ENCODE data around the gene TPRG1. TPM values are rescaled to one million over a fixed set of nuclear protein-coding genes. Genes with fewer than 3 reads are reported as not detected.

The TPRG1 gene
- total and polyA plus RNA-seq, 9 of the 15 experiments (the other 6 are each of a cell fraction or from before 2014, with no cell fraction given): 0.01 TPM; not detected in 8

GRCh38 chr3:189214651-189215050, 42.9 kb downstream of the TPRG1 start:
- in situ Hi-C loops (cut with MboI) (no loop called here), intact Hi-C loops (cut with micrococcal nuclease) (no loop called here)
- Histone ChIP-seq H3K9me1 (ENCODE audit: control insufficient read depth, insufficient read depth, low read length) (no peaks in the 10 kb centered on the region), H3K9ac (ENCODE audit: insufficient read depth in 1 of 2, low read depth in 2 of 2, low read length in 2 of 2) (no peak overlapping the region), H3K79me2 (ENCODE audit: control insufficient read depth, insufficient read depth, low read length) (no peaks in the 10 kb centered on the region), H3K4me3 (no peak overlapping the region), H3K27ac (ENCODE audit: extremely low read depth, low read depth, low read length) (no peak overlapping the region), H4K20me1 (replicated peaks; ENCODE audit: control insufficient read depth, insufficient read depth, low read length) (no peaks in the 10 kb centered on the region), H3K36me3 (ENCODE audit: control insufficient read depth, insufficient read depth, low read length) (no peaks in the 10 kb centered on the region), H3K4me2 (ENCODE audit: insufficient read depth, low read length) (no peak overlapping the region), H3K27me3 (ENCODE audit: control insufficient read depth in 2 of 2, insufficient read depth in 2 of 2, low read length in 2 of 2) (no peaks in the 10 kb centered on the region), H3K9me3 (replicated peaks; ENCODE audit: control insufficient read depth, insufficient read depth, low read depth, low read length) (no peaks in the 10 kb centered on the region; the same call in 1 of the 2 replicates), H3K4me1 (replicated peaks in 1 of 2; ENCODE audit: control insufficient read depth in 2 of 2, insufficient read depth in 2 of 2, low read length in 2 of 2) (no peaks in the 10 kb centered on the region), H2AFZ (ENCODE audit: low read depth, low read length) (no peak overlapping the region)
- ATAC-seq (no peak), DNase-seq (ENCODE audit: extremely low read depth in 1 of 4, low spot score in 3 of 4) (no peak), FAIRE-seq (no peak)
- CTCF ChIA-PET (ENCODE audit: low intra/inter-chr PET ratio): no interaction called here
- no peak for TF ChIP-seq ZKSCAN3 (CRISPR knock-in tag; IDR thresholded peaks at IDR 0.05)
- TF ChIP-seq ZNF316 (IDR thresholded peaks at IDR 0.05): peak; percentile 18; the same call in 1 of the 2 replicates
- 0% methylated on average over 1 of the region's 1 CpG for WGBS (ENCODE audit: insufficient coverage, low coverage, missing lambda C conversion rate)
- POLR2A ChIA-PET: no interaction called here
- no TSS peak for BruUV-seq (replicated peaks)

GRCh38 chr3:189222927-189223636, 51.3 kb downstream of the TPRG1 start:
- H4K20me1 ChIP-seq (replicated peaks; ENCODE audit: control insufficient read depth, insufficient read depth, low read length): no peaks in the 10 kb centered on the region
- H3K9me1 ChIP-seq (ENCODE audit: control insufficient read depth, insufficient read depth, low read length): no peaks in the 10 kb centered on the region
- H3K79me2 ChIP-seq (ENCODE audit: control insufficient read depth, insufficient read depth, low read length): no peaks in the 10 kb centered on the region
- no peaks in the 10 kb centered on the region for H3K9me3 ChIP-seq (replicated peaks; ENCODE audit: control insufficient read depth, insufficient read depth, low read depth, low read length)
- no TSS peak for BruUV-seq (replicated peaks)
- 0% methylated on average over 3 of the region's 3 CpGs for WGBS (ENCODE audit: insufficient coverage, low coverage, missing lambda C conversion rate)
- no peak overlapping the region for H3K9ac ChIP-seq (ENCODE audit: insufficient read depth in 1 of 2, low read depth in 2 of 2, low read length in 2 of 2)
- H2AFZ ChIP-seq (ENCODE audit: low read depth, low read length): no peak overlapping the region
- intact Hi-C loops (cut with micrococcal nuclease): no loop called here
- in situ Hi-C loops (cut with MboI): no loop called here
- ChIA-PET CTCF (ENCODE audit: low intra/inter-chr PET ratio) (no interaction called here), POLR2A (no interaction called here)
- H3K36me3 ChIP-seq (ENCODE audit: control insufficient read depth, insufficient read depth, low read length): no peaks in the 10 kb centered on the region
- no peak overlapping the region for H3K4me2 ChIP-seq (ENCODE audit: insufficient read depth, low read length)
- no peaks in the 10 kb centered on the region for H3K27me3 ChIP-seq (ENCODE audit: control insufficient read depth in 2 of 2, insufficient read depth in 2 of 2, low read length in 2 of 2)
- FAIRE-seq: no peak
- no peak overlapping the region for H3K27ac ChIP-seq (ENCODE audit: extremely low read depth, low read depth, low read length)
- no peak for ATAC-seq
- no peak overlapping the region for H3K4me3 ChIP-seq
- no peaks in the 10 kb centered on the region for H3K4me1 ChIP-seq (replicated peaks in 1 of 2; ENCODE audit: control insufficient read depth in 2 of 2, insufficient read depth in 2 of 2, low read length in 2 of 2)
- TF ChIP-seq, protein P1, sequence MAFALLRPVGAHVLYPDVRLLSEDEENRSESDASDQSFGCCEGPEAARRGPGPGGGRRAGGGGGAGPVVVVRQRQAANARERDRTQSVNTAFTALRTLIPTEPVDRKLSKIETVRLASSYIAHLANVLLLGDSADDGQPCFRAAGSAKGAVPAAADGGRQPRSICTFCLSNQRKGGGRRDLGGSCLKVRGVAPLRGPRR (CRISPR knock-in tag; IDR thresholded peaks at IDR 0.05): no peak
- TF ChIP-seq KAT2B (IDR thresholded peaks at IDR 0.05; ENCODE audit: low read depth, low read length) (no peak), NEUROD1 (IDR thresholded peaks at IDR 0.05; ENCODE audit: borderline replicate concordance, low read depth, low read length, partially characterized antibody) (no peak), MYNN (IDR thresholded peaks at IDR 0.05) (no peak), MYNN (CRISPR knock-in tag; IDR thresholded peaks at IDR 0.05) (no peak), ZNF23 (CRISPR knock-in tag; IDR thresholded peaks at IDR 0.05) (no peak), KLF1 (tag; IDR thresholded peaks at IDR 0.05) (no peak), SMAD2 (IDR thresholded peaks at IDR 0.05; ENCODE audit: low read depth, low read length) (no peak)
- no peak for DNase-seq (ENCODE audit: extremely low read depth in 1 of 4, low spot score in 3 of 4)

All from K562 (cell line).